HEK293 (cell line): ENCODE measurements around the gene VPS13C.

Experiments
- KLF16 ChIP-seq: fragments of 450-650 bp; formaldehyde crosslinking; IDR thresholded peaks from 2 replicates; pipeline ENCODE4 v1.5.1; 2017; ENCODE audit warnings: missing biosample characterization, missing genetic modification characterization
- OVOL3 ChIP-seq: fragments of 450-650 bp; formaldehyde crosslinking; IDR thresholded peaks from 2 replicates; pipeline ENCODE4 v1.5.1; 2016; ENCODE audit warnings: missing biosample characterization, missing genetic modification characterization
- ZBTB20 ChIP-seq: fragments of 450-650 bp; formaldehyde crosslinking; IDR thresholded peaks from 2 replicates; pipeline ENCODE4 v1.5.1; 2016; ENCODE audit warnings: missing biosample characterization, missing genetic modification characterization
- ZEB2 ChIP-seq: fragments of 450-650 bp; formaldehyde crosslinking; IDR thresholded peaks from 2 replicates; pipeline ENCODE4 v1.5.1; 2016; ENCODE audit warnings: missing biosample characterization, missing genetic modification characterization
- ZFHX2 ChIP-seq: fragments of 450-650 bp; formaldehyde crosslinking; conservative IDR thresholded peaks from 2 replicates; pipeline ENCODE4 v1.5.1; 2016; ENCODE audit warnings: missing biosample characterization, missing genetic modification characterization
- ZFP37 ChIP-seq: fragments of 450-650 bp; formaldehyde crosslinking; IDR thresholded peaks from 2 replicates; pipeline ENCODE4 v1.5.1; 2016; ENCODE audit warnings: missing biosample characterization, missing genetic modification characterization
- ZNF16 ChIP-seq: fragments of 450-650 bp; formaldehyde crosslinking; IDR thresholded peaks from 2 replicates; pipeline ENCODE4 v1.5.1; 2016; ENCODE audit warnings: low read depth, missing biosample characterization, missing genetic modification characterization
- ZNF169 ChIP-seq: fragments of 450-650 bp; formaldehyde crosslinking; IDR thresholded peaks from 2 replicates; pipeline ENCODE4 v1.5.1; 2016; ENCODE audit warnings: missing biosample characterization, missing genetic modification characterization
- ZNF391 ChIP-seq: fragments of 450-650 bp; formaldehyde crosslinking; IDR thresholded peaks from 2 replicates; pipeline ENCODE4 v1.5.1; 2016; ENCODE audit warnings: low read depth, missing biosample characterization, missing genetic modification characterization, borderline replicate concordance
- ZNF521 ChIP-seq: fragments of 450-650 bp; formaldehyde crosslinking; IDR thresholded peaks from 2 replicates; pipeline ENCODE4 v1.5.1; 2017; ENCODE audit warnings: missing biosample characterization, mild to moderate bottlenecking, missing genetic modification characterization
- ZNF548 ChIP-seq: fragments of 450-650 bp; formaldehyde crosslinking; IDR thresholded peaks from 2 replicates; pipeline ENCODE4 v1.5.1; 2016; ENCODE audit warnings: missing biosample characterization, missing genetic modification characterization
- ZNF600 ChIP-seq: fragments of 450-650 bp; formaldehyde crosslinking; IDR thresholded peaks from 2 replicates; pipeline ENCODE4 v1.5.1; 2016; ENCODE audit warnings: missing biosample characterization, missing genetic modification characterization
- ZNF843 ChIP-seq: fragments of 450-650 bp; formaldehyde crosslinking; IDR thresholded peaks from 2 replicates; pipeline ENCODE4 v1.5.1; 2016; ENCODE audit warnings: missing biosample characterization, missing genetic modification characterization
- ZSCAN23 ChIP-seq: fragments of 450-650 bp; formaldehyde crosslinking; IDR thresholded peaks from 2 replicates; pipeline ENCODE4 v1.5.1; 2016; ENCODE audit warnings: missing biosample characterization, missing genetic modification characterization
- TF ChIP-seq, protein P1 (sequence below): fragments of 450-650 bp; formaldehyde crosslinking; IDR thresholded peaks from 2 replicates; pipeline ENCODE4 v1.5.1; 2016; ENCODE audit warnings: missing biosample characterization, missing genetic modification characterization, low read depth
- TF ChIP-seq, protein P2 (sequence below): fragments of 450-650 bp; formaldehyde crosslinking; optimal IDR thresholded peaks from 2 replicates; pipeline ENCODE3; 2016; ENCODE audit warnings: missing biosample characterization, mild to moderate bottlenecking, missing genetic modification characterization
- TF ChIP-seq, protein P3 (sequence below): fragments of 450-650 bp; formaldehyde crosslinking; IDR thresholded peaks from 2 replicates; pipeline ENCODE4 v1.5.1; 2016; ENCODE audit warnings: missing biosample characterization, missing genetic modification characterization
- TF ChIP-seq, protein P4 (sequence below): fragments of 450-650 bp; formaldehyde crosslinking; IDR thresholded peaks from 2 replicates; pipeline ENCODE4 v1.5.1; 2016; ENCODE audit warnings: missing biosample characterization, missing genetic modification characterization
- TF ChIP-seq, protein P5 (sequence below): fragments of 450-650 bp; formaldehyde crosslinking; IDR thresholded peaks from 2 replicates; pipeline ENCODE4 v1.5.1; 2017; ENCODE audit warnings: missing biosample characterization, missing genetic modification characterization
- TF ChIP-seq, protein P6 (sequence below): fragments of 450-650 bp; IDR thresholded peaks from 2 replicates; pipeline ENCODE4 v1.5.1; 2018; ENCODE audit warnings: missing biosample characterization, missing genetic modification characterization

The VPS13C gene

DNA sequence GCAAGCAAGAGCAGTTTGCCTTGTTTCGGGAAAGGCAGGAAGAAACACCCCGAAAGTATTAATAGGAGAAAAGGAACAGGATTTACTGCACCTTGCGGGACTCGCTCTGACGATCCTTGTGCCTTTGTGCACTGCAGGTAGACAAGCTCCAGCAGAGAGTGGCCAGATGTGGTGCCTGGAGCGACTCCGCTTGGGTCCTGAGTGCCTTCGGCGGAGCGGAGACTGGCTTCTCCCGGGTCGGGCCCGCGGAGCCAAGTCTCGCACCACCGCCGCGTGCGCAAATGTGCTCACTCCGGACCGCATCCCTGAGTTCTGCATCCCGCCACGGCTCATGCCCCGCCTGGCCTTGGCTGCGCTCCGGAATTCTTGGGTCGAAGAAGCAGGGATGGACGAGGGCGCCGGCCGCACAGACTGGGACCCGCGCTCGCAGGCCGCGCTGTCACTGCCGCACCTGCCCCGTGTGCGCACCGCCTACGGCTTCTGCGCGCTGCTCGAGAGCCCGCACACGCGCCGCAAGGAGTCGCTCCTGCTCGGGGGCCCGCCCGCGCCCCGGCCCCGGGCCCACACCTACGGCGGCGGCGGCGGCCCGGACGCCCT, 7.3 kb upstream of the VPS13C start (continued):
- TF ChIP-seq, protein P1, sequence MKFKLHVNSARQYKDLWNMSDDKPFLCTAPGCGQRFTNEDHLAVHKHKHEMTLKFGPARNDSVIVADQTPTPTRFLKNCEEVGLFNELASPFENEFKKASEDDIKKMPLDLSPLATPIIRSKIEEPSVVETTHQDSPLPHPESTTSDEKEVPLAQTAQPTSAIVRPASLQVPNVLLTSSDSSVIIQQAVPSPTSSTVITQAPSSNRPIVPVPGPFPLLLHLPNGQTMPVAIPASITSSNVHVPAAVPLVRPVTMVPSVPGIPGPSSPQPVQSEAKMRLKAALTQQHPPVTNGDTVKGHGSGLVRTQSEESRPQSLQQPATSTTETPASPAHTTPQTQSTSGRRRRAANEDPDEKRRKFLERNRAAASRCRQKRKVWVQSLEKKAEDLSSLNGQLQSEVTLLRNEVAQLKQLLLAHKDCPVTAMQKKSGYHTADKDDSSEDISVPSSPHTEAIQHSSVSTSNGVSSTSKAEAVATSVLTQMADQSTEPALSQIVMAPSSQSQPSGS, result no peak
- TF ChIP-seq, protein P2, sequence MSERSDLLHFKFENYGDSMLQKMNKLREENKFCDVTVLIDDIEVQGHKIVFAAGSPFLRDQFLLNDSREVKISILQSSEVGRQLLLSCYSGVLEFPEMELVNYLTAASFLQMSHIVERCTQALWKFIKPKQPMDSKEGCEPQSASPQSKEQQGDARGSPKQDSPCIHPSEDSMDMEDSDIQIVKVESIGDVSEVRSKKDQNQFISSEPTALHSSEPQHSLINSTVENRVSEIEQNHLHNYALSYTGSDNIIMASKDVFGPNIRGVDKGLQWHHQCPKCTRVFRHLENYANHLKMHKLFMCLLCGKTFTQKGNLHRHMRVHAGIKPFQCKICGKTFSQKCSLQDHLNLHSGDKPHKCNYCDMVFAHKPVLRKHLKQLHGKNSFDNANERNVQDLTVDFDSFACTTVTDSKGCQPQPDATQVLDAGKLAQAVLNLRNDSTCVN (tag by site-specific recombination), result peak; percentile 80
- TF ChIP-seq ZBTB20 (tag by site-specific recombination) (peak; percentile 64; the same call in 1 of the 2 replicates), ZFP37 (tag by site-specific recombination) (no peak), ZNF169 (tag by site-specific recombination) (no peak), ZNF16 (tag by site-specific recombination) (no peak), ZNF600 (tag by site-specific recombination) (peak; percentile 82), ZNF521 (tag by site-specific recombination) (no peak), ZFHX2 (tag by site-specific recombination) (peak; percentile 38; the same call in 1 of the 2 replicates), ZEB2 (0 out of 2 replicates have a peak, but pooled peaks have one; percentile 19), ZNF391 (tag by site-specific recombination) (no peak), ZNF548 (tag by site-specific recombination) (no peak), OVOL3 (tag by site-specific recombination) (no peak), KLF16 (0 out of 2 replicates have a peak, but pooled peaks have one; percentile 29), ZNF843 (no peak), ZSCAN23 (tag by site-specific recombination) (no peak)
- TF ChIP-seq, protein P3, sequence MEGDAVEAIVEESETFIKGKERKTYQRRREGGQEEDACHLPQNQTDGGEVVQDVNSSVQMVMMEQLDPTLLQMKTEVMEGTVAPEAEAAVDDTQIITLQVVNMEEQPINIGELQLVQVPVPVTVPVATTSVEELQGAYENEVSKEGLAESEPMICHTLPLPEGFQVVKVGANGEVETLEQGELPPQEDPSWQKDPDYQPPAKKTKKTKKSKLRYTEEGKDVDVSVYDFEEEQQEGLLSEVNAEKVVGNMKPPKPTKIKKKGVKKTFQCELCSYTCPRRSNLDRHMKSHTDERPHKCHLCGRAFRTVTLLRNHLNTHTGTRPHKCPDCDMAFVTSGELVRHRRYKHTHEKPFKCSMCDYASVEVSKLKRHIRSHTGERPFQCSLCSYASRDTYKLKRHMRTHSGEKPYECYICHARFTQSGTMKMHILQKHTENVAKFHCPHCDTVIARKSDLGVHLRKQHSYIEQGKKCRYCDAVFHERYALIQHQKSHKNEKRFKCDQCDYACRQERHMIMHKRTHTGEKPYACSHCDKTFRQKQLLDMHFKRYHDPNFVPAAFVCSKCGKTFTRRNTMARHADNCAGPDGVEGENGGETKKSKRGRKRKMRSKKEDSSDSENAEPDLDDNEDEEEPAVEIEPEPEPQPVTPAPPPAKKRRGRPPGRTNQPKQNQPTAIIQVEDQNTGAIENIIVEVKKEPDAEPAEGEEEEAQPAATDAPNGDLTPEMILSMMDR, result peak; percentile 39
- TF ChIP-seq, protein P4, sequence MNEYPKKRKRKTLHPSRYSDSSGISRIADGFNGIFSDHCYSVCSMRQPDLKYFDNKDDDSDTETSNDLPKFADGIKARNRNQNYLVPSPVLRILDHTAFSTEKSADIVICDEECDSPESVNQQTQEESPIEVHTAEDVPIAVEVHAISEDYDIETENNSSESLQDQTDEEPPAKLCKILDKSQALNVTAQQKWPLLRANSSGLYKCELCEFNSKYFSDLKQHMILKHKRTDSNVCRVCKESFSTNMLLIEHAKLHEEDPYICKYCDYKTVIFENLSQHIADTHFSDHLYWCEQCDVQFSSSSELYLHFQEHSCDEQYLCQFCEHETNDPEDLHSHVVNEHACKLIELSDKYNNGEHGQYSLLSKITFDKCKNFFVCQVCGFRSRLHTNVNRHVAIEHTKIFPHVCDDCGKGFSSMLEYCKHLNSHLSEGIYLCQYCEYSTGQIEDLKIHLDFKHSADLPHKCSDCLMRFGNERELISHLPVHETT, result no peak
- TF ChIP-seq, protein P5, sequence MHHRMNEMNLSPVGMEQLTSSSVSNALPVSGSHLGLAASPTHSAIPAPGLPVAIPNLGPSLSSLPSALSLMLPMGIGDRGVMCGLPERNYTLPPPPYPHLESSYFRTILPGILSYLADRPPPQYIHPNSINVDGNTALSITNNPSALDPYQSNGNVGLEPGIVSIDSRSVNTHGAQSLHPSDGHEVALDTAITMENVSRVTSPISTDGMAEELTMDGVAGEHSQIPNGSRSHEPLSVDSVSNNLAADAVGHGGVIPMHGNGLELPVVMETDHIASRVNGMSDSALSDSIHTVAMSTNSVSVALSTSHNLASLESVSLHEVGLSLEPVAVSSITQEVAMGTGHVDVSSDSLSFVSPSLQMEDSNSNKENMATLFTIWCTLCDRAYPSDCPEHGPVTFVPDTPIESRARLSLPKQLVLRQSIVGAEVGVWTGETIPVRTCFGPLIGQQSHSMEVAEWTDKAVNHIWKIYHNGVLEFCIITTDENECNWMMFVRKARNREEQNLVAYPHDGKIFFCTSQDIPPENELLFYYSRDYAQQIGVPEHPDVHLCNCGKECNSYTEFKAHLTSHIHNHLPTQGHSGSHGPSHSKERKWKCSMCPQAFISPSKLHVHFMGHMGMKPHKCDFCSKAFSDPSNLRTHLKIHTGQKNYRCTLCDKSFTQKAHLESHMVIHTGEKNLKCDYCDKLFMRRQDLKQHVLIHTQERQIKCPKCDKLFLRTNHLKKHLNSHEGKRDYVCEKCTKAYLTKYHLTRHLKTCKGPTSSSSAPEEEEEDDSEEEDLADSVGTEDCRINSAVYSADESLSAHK (tag by site-specific recombination), result no peak
- TF ChIP-seq, protein P6, sequence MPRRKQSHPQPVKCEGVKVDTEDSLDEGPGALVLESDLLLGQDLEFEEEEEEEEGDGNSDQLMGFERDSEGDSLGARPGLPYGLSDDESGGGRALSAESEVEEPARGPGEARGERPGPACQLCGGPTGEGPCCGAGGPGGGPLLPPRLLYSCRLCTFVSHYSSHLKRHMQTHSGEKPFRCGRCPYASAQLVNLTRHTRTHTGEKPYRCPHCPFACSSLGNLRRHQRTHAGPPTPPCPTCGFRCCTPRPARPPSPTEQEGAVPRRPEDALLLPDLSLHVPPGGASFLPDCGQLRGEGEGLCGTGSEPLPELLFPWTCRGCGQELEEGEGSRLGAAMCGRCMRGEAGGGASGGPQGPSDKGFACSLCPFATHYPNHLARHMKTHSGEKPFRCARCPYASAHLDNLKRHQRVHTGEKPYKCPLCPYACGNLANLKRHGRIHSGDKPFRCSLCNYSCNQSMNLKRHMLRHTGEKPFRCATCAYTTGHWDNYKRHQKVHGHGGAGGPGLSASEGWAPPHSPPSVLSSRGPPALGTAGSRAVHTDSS, result no peak
